HG02885 (cell line): ENCODE data around the gene RASA2.
A peak's percentile ranks its signal among the peaks of the same experiment; 100 is the strongest.

Experiments used
- ATAC-seq: cut with Tn5 transposase; IDR thresholded peaks from one replicate; pipeline ENCODE4 v1.9.1; 2021; ENCODE audit warnings: mild to moderate bottlenecking; ENCODE audit not compliant: unreplicated experiment, poor library complexity

RASA2 gene, protein sequence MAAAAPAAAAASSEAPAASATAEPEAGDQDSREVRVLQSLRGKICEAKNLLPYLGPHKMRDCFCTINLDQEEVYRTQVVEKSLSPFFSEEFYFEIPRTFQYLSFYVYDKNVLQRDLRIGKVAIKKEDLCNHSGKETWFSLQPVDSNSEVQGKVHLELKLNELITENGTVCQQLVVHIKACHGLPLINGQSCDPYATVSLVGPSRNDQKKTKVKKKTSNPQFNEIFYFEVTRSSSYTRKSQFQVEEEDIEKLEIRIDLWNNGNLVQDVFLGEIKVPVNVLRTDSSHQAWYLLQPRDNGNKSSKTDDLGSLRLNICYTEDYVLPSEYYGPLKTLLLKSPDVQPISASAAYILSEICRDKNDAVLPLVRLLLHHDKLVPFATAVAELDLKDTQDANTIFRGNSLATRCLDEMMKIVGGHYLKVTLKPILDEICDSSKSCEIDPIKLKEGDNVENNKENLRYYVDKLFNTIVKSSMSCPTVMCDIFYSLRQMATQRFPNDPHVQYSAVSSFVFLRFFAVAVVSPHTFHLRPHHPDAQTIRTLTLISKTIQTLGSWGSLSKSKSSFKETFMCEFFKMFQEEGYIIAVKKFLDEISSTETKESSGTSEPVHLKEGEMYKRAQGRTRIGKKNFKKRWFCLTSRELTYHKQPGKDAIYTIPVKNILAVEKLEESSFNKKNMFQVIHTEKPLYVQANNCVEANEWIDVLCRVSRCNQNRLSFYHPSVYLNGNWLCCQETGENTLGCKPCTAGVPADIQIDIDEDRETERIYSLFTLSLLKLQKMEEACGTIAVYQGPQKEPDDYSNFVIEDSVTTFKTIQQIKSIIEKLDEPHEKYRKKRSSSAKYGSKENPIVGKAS

DNA sequence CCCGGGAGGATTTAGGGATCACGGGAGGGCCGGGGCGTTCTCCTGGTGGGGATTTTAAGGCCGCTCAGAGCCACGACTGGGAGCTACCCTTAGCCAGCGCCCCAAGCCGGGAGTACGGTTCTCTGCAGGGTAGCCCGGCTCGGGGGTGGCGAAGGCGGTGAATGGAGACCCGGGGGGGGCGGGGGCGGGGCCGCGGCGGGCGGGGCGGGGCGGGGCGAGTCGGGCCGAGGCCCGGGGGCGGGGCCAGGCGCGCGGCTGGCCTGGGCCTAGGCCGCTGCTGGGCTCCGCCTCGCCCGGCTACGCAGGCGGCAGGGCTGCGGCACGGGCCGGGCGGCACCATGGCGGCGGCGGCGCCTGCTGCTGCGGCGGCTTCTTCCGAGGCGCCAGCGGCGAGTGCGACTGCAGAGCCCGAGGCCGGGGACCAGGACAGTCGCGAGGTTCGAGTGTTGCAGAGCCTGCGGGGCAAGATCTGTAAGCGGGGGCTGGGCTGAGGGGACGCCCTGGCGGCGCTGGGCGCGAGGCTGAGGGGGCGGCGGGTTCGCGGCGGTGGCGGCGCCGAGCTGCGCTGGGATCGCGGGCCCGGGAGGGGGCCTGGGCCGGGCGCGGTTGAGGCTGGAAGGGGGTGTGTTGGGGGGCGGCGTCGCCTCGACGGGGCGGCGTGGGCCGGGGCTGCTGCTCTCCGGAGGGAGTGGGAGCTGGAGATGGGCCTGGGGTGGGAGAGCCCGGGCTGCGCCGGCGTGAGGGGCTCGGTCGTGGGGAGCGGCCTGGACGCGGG lies at the start of gene RASA2:
RASA2 (plus strand) TSS at position 282 of the 775 bp plus-strand sequence; CDS start at position 339, 57 bp downstream.
- ATAC-seq, result peak; percentile 73

DNA sequence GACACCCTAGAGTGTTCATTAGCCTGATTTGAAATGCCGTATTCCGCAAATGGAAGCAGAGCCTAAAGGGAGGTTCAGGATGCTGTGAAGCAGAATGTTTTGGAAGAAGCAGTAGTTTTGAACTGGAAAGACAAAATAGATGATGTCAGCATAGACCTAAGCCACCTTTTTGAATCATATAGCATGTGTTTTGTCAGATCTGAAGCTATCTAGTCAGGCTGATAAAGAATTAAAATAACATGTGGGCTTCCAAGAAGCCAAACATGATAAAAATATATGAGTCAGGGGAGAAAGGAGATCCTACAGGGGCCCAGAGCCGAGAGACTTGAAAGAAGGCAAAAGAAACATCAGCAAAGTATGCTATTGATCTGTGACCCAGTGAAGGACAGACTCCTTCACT lies 47.2 kb upstream of the RASA2 start:
- ATAC-seq, result no peak

DNA sequence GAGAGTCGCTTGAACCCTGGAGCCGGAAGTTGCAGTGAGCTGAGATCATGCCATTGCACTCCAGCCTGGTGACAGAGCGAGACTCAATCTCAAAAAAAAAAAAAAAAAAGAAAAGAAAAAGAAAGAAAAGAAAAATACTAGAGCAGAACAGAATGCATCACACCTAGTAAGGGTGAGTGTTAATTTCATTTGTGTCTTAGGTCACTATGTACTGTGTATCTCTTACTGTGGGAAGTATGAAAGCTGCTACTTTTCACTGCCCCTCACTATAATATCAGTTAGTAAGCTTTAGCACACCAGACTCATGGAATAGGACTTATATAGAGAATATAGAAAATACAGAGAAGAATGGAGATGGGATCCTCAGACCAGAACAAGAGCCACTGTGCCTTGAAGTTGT lies 45.9 kb upstream of the RASA2 start:
- ATAC-seq, result peak; percentile 13

DNA sequence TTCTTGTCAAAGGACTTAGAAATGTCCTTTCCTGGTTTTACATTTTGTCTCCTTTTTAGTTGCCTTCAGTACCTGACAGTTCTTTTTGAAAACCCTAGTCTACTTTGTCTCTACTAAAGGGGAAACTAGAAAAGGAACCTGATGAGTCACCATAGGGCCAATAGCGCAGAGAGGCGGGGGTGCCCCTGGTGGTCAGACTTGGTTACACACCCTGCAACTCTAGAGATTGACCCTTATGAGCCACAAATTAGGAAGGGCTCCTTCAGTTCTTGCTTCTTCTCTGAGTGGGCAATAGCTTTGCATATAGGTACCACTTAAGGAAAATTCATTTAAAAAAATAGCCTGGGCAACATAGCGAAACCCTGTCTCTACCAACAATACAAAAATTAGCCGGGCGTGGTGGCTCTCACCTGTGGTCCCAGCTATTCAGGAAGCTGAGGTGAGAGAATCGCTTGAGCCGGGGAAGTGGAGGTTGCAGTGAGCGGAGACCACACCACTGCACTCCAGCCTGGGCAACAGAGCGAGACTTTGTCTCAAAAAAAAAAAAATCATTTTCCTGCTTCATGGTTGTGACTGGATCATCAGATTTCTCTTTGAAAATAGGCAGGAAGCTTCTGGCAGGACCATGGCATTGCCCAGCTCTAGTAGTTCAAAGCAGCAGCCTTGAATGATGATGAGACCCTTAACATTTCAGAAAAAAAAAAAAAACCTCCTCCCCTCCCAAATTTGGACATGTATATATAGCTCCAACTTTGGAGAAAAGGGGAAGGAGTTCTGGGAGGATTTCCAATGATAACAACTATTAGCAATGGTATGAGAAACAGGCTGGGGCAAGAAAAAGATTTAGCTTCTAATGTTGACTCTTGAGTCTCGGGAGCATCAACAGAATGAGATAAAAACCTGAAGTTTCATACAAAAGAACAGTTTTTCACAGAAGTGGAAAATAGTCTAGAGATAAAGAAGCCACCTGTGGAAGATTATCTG lies 45.2 kb upstream of the RASA2 start:
- ATAC-seq, result peak; percentile 95

DNA sequence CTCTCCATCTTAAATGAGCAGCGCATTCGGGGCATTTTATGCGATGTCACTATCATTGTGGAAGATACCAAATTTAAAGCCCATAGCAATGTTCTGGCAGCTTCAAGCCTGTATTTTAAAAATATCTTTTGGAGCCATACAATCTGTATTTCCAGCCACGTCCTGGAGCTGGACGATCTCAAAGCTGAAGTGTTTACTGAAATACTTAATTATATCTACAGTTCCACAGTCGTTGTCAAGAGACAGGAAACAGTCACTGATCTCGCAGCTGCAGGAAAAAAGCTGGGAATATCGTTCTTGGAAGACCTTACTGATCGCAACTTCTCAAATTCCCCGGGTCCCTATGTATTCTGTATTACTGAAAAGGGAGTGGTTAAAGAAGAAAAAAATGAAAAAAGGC lies 44.4 kb upstream of the RASA2 start:
- ATAC-seq, result no peak

DNA sequence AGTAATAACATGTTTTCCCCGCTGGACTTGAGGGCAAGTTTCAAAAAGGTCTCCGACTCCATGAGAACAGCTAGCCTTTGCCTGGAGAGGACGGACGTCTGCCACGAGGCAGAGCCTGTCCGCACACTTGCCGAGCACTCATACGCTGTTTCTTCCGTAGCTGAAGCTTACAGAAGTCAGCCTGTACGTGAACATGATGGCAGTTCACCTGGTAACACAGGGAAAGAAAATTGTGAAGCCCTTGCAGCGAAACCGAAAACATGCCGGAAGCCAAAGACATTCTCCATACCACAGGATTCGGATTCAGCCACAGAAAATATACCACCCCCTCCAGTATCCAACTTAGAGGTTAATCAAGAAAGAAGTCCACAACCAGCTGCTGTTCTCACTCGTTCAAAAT lies 43.9 kb upstream of the RASA2 start:
- no peak for ATAC-seq

DNA sequence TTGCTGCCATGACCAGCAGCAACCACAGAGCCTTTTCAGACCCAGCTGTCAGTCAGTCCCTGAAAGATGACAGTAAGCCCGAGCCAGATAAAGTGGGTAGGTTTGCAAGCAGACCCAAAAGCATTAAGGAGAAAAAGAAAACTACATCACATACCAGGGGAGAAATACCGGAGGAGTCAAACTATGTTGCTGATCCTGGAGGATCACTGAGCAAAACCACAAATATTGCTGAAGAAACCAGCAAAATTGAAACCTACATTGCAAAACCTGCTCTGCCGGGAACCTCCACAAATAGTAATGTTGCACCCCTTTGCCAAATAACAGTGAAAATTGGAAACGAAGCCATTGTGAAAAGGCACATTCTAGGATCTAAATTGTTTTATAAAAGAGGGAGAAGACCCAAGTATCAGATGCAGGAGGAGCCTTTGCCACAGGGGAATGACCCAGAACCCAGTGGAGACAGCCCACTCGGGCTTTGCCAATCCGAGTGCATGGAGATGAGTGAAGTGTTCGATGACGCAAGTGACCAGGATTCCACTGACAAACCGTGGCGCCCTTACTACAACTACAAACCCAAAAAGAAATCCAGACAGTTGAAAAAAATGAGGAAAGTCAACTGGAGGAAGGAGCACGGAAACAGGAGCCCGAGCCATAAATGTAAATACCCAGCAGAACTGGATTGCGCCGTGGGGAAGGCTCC lies 42.1 kb upstream of the RASA2 start:
- no peak for ATAC-seq

DNA sequence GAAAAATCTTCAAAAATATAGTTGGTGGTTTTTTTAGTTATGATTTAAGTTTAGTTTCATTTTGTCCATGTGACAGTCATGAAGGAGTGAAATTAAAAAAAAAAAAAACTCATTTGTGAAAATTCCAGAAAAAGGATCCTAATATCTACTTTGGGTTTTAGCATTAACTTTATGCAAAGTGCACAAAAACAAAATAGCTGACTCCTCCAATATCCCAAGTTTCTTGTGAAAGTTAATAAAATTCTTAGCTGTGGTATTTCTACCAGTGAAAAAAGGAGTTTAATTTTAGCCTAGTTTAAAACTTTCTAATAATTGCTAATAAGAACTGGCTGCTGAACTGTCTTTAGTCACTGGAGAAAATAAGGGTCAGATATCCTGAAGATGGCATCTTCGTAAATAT lies 40.8 kb upstream of the RASA2 start:
- no peak for ATAC-seq

DNA sequence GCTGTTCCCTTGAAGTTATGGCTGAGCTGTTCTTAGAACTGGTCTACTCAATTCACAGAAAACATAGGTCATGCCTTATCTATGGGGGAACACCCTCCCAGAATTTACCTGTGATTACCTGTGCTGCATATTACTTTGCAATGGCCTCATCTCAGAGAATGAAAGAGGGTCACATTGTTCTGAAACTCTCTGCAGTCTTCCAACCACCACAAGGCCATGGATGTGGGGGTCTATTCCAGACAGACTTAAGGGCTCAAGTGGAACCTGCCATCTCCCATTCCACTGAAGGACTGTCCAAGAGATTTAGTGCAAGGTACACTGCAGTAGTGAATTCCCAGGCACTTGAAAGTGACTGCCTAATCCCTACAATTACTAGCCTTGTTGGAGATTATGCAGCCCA lies 40.1 kb upstream of the RASA2 start:
- no peak for ATAC-seq

DNA sequence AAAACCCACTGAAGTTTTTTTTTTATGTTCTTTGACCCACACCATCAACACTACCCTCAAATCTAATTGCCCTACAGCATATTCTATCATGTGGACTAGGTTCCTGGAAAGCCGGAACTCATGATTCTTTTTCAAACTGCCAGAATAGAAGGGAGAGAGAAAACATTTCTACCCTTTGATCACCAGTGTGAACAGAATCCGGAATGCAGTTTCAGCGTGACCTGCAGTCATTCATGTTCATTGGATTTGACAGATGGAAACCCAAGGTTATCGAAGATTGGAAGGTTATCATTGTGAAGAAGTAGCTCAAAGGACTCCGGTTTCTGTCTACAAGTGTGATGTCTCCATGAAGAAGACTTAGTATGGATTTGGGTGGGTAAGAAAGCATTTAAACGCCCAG lies 39.4 kb upstream of the RASA2 start:
- ATAC-seq, result no peak

DNA sequence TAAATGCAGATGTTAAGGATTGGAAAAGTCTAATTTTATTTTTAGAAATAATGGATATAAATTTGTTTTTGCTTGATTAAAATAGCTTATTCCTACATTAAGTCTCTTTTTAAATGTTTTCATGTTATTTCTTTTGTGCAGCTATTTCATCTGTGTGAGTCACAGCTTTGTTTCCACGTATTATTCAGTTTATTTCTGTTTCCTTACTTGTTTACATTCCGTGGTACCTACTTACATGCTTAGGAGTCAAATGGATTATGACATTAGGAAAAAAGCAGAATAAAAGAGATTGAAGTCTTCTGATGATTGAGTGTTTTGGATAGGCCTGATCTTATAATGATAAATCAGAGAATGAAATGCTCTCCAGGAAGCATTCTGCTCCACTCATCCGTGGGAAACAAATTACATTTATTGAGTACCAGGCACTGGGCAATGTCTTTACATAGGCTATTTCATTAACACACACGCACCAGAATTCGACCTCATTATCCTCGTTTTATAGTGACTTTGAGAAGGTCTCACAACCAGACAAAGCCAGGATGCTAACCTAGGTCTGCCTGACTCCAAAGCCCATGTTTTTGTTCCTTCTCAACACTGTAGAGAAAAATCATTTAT lies 38.1 kb upstream of the RASA2 start:
- no peak for ATAC-seq

DNA sequence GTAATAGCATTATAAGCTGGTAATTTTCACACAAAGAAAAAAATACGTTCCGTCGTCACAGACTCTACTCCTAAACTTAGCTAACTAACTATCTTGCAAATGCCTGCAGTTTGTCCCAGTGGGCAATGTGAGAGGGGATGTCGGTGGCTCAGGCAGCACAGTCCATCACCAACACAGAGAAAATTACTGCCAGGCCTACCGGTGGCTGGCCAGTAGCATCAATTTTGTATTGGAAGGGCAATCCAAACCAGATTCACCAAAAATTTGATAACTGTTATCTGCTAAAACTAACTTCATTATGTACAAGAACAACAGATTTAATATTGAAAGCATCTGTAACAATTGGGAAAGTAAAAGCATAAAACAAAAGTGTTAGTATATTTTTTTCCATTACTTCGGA lies 37.4 kb upstream of the RASA2 start:
- ATAC-seq, result no peak

DNA sequence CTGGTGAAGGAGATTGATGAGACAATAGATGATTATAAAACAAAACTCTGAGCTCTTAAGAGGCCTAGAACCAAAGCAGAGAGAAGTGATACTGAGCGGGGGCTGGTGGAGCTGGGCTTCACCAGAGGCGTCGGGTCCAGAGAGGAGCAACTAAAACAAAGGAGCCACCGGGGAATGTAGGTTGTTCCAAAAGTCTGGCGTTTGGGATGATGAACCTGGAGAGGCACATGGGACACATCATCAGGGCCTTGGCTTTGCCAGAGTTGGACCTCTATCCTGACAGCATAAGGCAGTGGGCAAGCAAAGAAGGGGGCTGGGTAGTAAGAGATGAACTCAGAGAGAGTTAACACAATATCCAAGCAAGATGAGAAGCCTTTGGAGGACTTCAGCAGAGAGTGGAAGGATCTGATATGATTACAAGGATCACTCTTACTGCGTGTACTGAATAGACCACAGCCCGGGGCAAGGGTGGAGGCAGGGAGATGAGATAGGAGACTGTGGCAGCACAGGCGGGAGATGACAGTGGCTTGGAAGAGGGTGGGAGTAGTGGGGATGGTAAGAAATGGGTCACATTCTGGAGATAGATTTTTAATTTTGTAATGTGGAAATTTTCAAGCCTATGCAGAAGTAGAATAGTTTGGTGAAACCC lies 36.0 kb upstream of the RASA2 start:
- no peak for ATAC-seq

DNA sequence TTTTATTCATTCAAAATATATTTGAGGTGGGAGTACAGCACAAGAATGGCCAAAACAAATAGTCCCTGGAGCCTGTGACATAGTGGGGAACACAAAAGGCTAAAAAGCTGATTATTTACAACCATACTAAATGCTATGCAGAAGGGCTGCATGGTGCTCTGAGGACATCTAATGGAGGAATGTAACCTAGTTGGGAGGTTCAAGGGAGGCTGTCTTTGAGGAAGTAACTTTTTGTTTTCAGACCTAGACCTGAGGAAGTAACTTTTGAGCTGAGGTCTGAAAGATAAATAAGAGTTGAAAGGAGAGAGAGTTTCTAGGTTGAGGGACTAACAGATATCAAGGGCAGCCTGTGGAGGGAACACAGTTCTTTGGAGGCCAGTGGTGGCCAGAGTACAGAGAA lies 34.8 kb upstream of the RASA2 start:
- peak; percentile 79 for ATAC-seq

DNA sequence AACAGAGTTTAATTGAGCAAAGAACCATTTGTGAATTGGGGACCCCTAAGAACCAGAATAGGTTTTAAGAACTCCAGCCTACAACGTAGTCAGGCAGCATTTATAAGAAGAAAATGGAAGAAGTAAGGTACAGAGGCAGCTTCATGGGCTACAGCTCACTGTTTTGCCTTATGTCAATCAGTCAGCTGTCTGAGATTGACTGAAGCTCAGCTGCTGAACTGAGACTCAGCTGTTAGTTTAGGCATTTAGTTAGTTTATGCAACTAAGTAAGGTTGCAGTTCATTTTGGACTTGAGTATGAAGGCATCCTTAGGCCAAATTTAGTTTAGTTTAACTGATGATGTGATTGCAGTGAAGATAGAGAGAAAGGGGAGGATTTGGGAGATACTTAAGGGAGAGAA lies 34.1 kb upstream of the RASA2 start:
- ATAC-seq, result no peak

DNA sequence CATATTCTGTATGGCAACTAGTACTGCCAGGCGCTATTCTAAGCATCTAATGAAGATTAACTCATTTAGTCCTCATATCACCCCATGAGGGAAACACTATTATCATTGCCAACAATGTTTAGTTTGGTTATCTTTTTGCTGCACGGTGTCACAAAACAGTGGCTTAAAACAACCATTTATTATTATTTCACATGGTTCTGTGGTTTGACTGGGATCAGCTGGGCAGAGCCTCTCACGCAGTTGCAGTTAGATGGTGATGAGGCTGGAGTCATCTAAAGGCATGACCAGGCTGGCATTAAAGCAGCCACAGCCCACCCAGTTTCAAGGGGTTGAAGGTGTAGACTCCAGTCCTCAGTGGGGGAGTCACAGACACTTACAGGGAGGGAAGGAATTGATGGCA lies 32.8 kb upstream of the RASA2 start:
- no peak for ATAC-seq

DNA sequence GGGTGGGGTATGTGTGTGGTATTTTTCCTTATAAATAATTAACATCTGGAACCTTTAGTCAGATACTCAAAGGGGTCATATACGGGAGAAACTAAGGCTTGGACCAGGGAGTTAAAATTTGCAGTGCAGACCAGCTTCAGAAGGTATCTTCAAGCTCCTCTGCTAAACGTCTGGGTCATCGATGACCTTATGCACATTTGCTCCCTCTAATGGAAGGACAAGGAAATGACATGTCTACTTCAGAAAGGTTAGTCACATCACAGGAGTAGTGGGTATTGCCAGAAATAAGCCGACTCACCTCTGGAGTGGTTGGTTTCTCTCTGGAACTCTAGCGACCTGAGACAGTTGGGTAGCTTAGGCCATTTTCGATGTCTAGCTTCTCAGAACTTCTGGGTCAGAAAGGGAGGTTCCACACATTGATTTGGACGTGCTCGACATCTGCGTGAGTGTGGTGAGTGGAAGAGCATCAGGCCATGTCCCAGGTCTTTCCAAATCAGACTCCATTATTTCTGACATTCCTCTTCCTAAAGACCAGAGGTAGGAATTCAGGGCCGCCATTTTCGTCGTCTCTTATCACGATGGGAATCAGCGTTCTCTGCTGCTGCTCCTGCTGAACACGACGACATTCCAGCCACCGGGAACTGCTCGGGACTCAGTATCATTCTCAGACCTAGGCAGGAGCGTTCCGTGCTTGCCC lies 31.8 kb upstream of the RASA2 start:
- peak; percentile 53 for ATAC-seq
